HG03039 (cell line): ENCODE results near the gene CD226.

ENCODE experiments used
- ATAC-seq: cut with Tn5 transposase; IDR thresholded peaks from one replicate; pipeline ENCODE4 v1.9.1; 2021; ENCODE audit warnings: mild to moderate bottlenecking, moderate library complexity; ENCODE audit not compliant: unreplicated experiment

CD226 gene

GRCh38 chr18:69820538-69820937 is 127.1 kb downstream of the CD226 start:
- ATAC-seq: no peak

GRCh38 chr18:69819460-69819859 is 128.2 kb downstream of the CD226 start:
- ATAC-seq: no peak

- no peak for ATAC-seq
Observed at GRCh38 chr18:69817335-69817940, 130.2 kb downstream of the CD226 start.

- ATAC-seq: no peak
Observed at GRCh38 chr18:69814861-69815385, 132.8 kb downstream of the CD226 start.

- no peak for ATAC-seq
Observed at GRCh38 chr18:69813559-69813958, 134.1 kb downstream of the CD226 start.

GRCh38 chr18:69808399-69808798 is 139.3 kb downstream of the CD226 start:
- no peak for ATAC-seq

GRCh38 chr18:69804776-69805501 is 142.7 kb downstream of the CD226 start:
- ATAC-seq: no peak
